ENCODE data around the gene ATP1A4.

ATP1A4 gene

GRCh38 chr1:160211046-160211790 is 59.8 kb downstream of the ATP1A4 start:
- H3K27me3 ChIP-seq (ENCODE audit: insufficient read depth, low read length) = no peaks in the 10 kb centered on the region
- no peaks in the 10 kb centered on the region for H3K9me3 ChIP-seq (ENCODE audit: insufficient read depth, low read depth, low read length)
- H3K36me3 ChIP-seq (ENCODE audit: insufficient read depth, low read depth, low read length) = peaks cover 71% of the 10 kb centered on the region
- H3K4me1 ChIP-seq (ENCODE audit: insufficient read depth, low read length) = peaks cover 31% of the 10 kb centered on the region
- H3K27ac ChIP-seq (ENCODE audit: low read length) = no peak overlapping the region
- H3K4me3 ChIP-seq (ENCODE audit: low read length) = no peak overlapping the region
- no peak overlapping the region for H3K9ac ChIP-seq (ENCODE audit: low read depth, low read length)

GRCh38 chr1:160214481-160215140 is 63.2 kb downstream of the ATP1A4 start:
- no peak overlapping the region for H3K27ac ChIP-seq (ENCODE audit: low read length)
- H3K9me3 ChIP-seq (ENCODE audit: insufficient read depth, low read depth, low read length) = no peaks in the 10 kb centered on the region
- H3K4me3 ChIP-seq (ENCODE audit: low read length) = no peak overlapping the region
- H3K4me1 ChIP-seq (ENCODE audit: insufficient read depth, low read length) = peaks cover 8% of the 10 kb centered on the region; the same call in 1 of the 2 replicates
- peaks cover 90% of the 10 kb centered on the region for H3K36me3 ChIP-seq (ENCODE audit: insufficient read depth, low read depth, low read length)
- H3K27me3 ChIP-seq (ENCODE audit: insufficient read depth, low read length) = no peaks in the 10 kb centered on the region
- H3K9ac ChIP-seq (ENCODE audit: low read depth, low read length) = no peak overlapping the region

DNA sequence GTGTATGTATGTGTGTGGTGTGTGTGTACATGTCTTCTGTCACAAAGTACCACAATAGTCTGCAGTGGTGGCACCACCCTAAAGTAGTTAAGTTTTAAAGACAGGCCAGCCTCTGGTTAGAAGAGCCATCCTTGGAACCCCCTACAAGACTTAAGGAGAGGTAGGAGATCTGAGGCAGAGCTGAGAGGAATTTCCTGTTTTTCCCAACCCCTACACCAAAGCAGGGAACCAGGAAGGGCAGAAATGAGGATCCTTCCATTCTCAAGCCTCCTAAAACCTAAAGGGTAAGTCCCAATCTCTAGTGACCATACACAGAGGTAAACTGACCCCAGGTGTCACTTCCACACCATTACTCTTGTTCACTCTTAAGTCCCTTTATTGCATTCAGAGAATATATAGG is 64.9 kb downstream of the ATP1A4 start:
- H3K4me1 ChIP-seq (ENCODE audit: insufficient read depth, low read length) = peaks cover 7% of the 10 kb centered on the region; the same call in 1 of the 2 replicates
- H3K27ac ChIP-seq (ENCODE audit: low read length) = no peak overlapping the region
- no peak overlapping the region for H3K4me3 ChIP-seq (ENCODE audit: low read length)
- H3K9me3 ChIP-seq (ENCODE audit: insufficient read depth, low read depth, low read length) = no peaks in the 10 kb centered on the region
- no peak overlapping the region for H3K9ac ChIP-seq (ENCODE audit: low read depth, low read length)
- peaks cover 100% of the 10 kb centered on the region for H3K36me3 ChIP-seq (ENCODE audit: insufficient read depth, low read depth, low read length)
- no peaks in the 10 kb centered on the region for H3K27me3 ChIP-seq (ENCODE audit: insufficient read depth, low read length)

- H3K27ac ChIP-seq (ENCODE audit: low read length) = no peak overlapping the region
- no peak overlapping the region for H3K9ac ChIP-seq (ENCODE audit: low read depth, low read length)
- H3K4me3 ChIP-seq (ENCODE audit: low read length) = no peak overlapping the region
- no peaks in the 10 kb centered on the region for H3K27me3 ChIP-seq (ENCODE audit: insufficient read depth, low read length)
- peaks cover 7% of the 10 kb centered on the region; the same call in 1 of the 2 replicates for H3K4me1 ChIP-seq (ENCODE audit: insufficient read depth, low read length)
- no peaks in the 10 kb centered on the region for H3K9me3 ChIP-seq (ENCODE audit: insufficient read depth, low read depth, low read length)
- peaks cover 100% of the 10 kb centered on the region for H3K36me3 ChIP-seq (ENCODE audit: insufficient read depth, low read depth, low read length)
Observed at GRCh38 chr1:160217481-160218051, 66.2 kb downstream of the ATP1A4 start.

DNA sequence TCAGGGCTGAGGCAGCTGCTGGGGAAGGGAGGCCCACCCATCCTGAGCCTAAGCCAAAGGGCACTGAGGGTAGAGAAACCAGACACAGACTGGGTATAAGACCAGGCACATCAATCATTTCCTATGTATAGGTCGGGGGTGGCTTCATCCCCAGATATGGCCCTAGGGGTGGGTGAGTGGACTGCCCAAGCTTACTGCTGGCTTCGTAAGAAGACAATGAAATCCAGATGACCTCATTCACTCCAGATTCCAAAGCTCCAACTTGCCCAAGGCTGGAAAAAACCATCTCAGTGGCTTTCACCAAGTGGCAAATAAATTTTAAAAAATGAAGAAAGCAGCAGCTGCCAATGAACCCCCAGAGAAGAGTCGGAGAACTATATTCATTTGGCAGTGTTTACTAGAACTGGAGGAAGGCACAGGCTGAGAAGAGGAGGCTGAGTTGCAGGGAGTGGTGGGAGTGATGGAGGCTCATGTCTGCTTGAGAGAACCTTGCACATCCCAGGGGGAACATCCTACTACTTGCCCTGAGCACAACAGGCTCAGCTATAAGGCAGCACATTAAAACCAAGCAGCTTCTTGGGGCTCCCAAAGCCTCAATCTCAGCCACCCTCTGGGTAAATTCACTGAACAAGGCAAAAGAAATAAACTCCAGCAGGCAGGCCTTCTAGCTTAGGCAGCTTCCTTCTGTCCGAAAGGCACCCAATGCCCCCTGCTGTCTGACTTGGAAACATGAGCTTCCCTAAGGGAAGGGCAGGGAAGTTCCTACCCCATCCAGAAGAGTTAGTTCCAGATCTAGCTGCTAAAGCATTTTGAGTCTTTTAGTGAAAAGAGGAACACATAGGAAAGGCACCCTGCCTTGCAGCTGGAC is 67.9 kb downstream of the ATP1A4 start:
- Histone ChIP-seq H3K9me3 (ENCODE audit: insufficient read depth, low read depth, low read length) (no peaks in the 10 kb centered on the region), H3K27ac (ENCODE audit: low read length) (no peak overlapping the region), H3K4me1 (ENCODE audit: insufficient read depth, low read length) (peaks cover 7% of the 10 kb centered on the region; the same call in 1 of the 2 replicates), H3K4me3 (ENCODE audit: low read length) (no peak overlapping the region), H3K36me3 (ENCODE audit: insufficient read depth, low read depth, low read length) (peaks cover 100% of the 10 kb centered on the region), H3K27me3 (ENCODE audit: insufficient read depth, low read length) (no peaks in the 10 kb centered on the region), H3K9ac (ENCODE audit: low read depth, low read length) (no peak overlapping the region)

- no peak overlapping the region for H3K9ac ChIP-seq (ENCODE audit: low read depth, low read length)
- no peak overlapping the region for H3K27ac ChIP-seq (ENCODE audit: low read length)
- peaks cover 7% of the 10 kb centered on the region; the same call in 1 of the 2 replicates for H3K4me1 ChIP-seq (ENCODE audit: insufficient read depth, low read length)
- H3K9me3 ChIP-seq (ENCODE audit: insufficient read depth, low read depth, low read length) = no peaks in the 10 kb centered on the region
- H3K27me3 ChIP-seq (ENCODE audit: insufficient read depth, low read length) = no peaks in the 10 kb centered on the region
- peaks cover 100% of the 10 kb centered on the region for H3K36me3 ChIP-seq (ENCODE audit: insufficient read depth, low read depth, low read length)
- no peak overlapping the region for H3K4me3 ChIP-seq (ENCODE audit: low read length)
Observed at GRCh38 chr1:160220301-160220700, 68.9 kb downstream of the ATP1A4 start.

DNA sequence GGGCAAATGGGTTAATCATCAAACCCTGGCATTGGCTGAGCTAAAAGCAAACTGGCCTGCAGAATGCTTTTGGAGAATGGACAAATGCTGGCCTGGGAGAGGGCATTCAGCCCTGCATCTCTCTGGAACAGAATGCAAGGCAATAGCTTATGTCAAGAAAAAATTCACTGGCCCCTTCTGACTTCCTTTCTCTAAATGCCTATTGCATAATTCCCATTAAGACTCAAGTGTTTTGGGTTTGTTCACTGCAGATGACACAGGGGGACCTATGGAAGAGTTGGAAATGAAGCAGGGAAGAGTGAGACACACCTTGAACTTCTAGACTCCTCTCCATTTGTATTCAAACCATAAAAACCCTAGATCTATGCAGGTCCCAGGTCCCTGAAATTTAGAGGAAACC is 69.7 kb downstream of the ATP1A4 start:
- Histone ChIP-seq H3K4me3 (ENCODE audit: low read length) (no peak overlapping the region), H3K27ac (ENCODE audit: low read length) (no peak overlapping the region), H3K9ac (ENCODE audit: low read depth, low read length) (no peak overlapping the region), H3K27me3 (ENCODE audit: insufficient read depth, low read length) (no peaks in the 10 kb centered on the region), H3K36me3 (ENCODE audit: insufficient read depth, low read depth, low read length) (peaks cover 100% of the 10 kb centered on the region), H3K4me1 (ENCODE audit: insufficient read depth, low read length) (peaks cover 7% of the 10 kb centered on the region; the same call in 1 of the 2 replicates), H3K9me3 (ENCODE audit: insufficient read depth, low read depth, low read length) (no peaks in the 10 kb centered on the region)

DNA sequence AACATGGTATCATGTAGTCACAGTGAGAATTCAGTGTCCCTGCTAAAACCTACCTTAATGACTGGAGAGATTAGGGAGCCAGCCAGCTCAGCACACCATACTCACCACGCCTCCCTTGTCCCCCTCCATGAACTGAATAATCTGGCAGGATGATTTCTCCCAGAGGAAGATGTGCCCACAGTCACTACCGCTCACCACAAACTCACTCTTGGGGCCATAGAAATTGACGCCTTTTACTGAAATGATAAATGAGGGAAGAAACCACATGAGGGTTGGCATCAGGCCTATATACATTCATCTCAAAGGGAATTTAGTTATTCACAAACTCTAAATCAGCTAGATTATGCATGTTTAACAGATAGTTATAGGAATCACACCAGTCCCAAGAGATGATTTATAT is 71.1 kb downstream of the ATP1A4 start:
- H3K9me3 ChIP-seq (ENCODE audit: insufficient read depth, low read depth, low read length) = no peaks in the 10 kb centered on the region
- H3K27ac ChIP-seq (ENCODE audit: low read length) = no peak overlapping the region
- H3K4me3 ChIP-seq (ENCODE audit: low read length) = no peak overlapping the region
- no peaks in the 10 kb centered on the region for H3K27me3 ChIP-seq (ENCODE audit: insufficient read depth, low read length)
- H3K36me3 ChIP-seq (ENCODE audit: insufficient read depth, low read depth, low read length) = peaks cover 100% of the 10 kb centered on the region
- no peak overlapping the region for H3K9ac ChIP-seq (ENCODE audit: low read depth, low read length)
- H3K4me1 ChIP-seq (ENCODE audit: insufficient read depth, low read length) = peaks cover 7% of the 10 kb centered on the region; the same call in 1 of the 2 replicates

- no peaks in the 10 kb centered on the region for H3K9me3 ChIP-seq (ENCODE audit: insufficient read depth, low read depth, low read length)
- peaks cover 99% of the 10 kb centered on the region for H3K36me3 ChIP-seq (ENCODE audit: insufficient read depth, low read depth, low read length)
- H3K9ac ChIP-seq (ENCODE audit: low read depth, low read length) = no peak overlapping the region
- H3K4me1 ChIP-seq (ENCODE audit: insufficient read depth, low read length) = peaks cover 7% of the 10 kb centered on the region; the same call in 1 of the 2 replicates
- no peak overlapping the region for H3K4me3 ChIP-seq (ENCODE audit: low read length)
- no peaks in the 10 kb centered on the region for H3K27me3 ChIP-seq (ENCODE audit: insufficient read depth, low read length)
- H3K27ac ChIP-seq (ENCODE audit: low read length) = no peak overlapping the region
Observed at GRCh38 chr1:160224606-160225005, 73.2 kb downstream of the ATP1A4 start.

DNA sequence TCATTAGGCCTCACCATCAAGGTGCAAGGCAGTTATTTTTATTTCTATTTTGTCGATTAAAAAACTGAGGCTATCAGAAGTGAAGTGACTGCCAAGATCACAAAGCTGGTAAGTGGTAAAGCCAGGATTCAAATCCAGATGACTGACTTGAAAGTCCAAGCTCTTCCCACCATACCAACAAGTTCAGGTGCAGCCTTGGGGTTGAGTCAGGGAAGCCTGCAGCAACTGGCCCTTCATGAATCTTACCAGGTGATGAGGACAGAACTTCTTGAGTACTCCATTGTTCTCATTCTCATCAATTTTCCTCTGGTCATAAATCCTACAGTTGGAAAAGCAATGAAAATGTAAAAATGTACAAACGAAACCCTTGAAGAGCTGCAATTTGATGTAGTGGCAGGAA is 73.9 kb downstream of the ATP1A4 start:
- Histone ChIP-seq H3K27me3 (ENCODE audit: insufficient read depth, low read length) (no peaks in the 10 kb centered on the region), H3K9me3 (ENCODE audit: insufficient read depth, low read depth, low read length) (no peaks in the 10 kb centered on the region), H3K4me1 (ENCODE audit: insufficient read depth, low read length) (0 out of 2 replicates have a peak, but pooled peaks cover under 1% of the 10 kb centered on the region), H3K27ac (ENCODE audit: low read length) (no peak overlapping the region), H3K9ac (ENCODE audit: low read depth, low read length) (no peak overlapping the region), H3K36me3 (ENCODE audit: insufficient read depth, low read depth, low read length) (peaks cover 99% of the 10 kb centered on the region), H3K4me3 (ENCODE audit: low read length) (no peak overlapping the region)

- Histone ChIP-seq H3K36me3 (ENCODE audit: insufficient read depth, low read depth, low read length) (peaks cover 99% of the 10 kb centered on the region), H3K27ac (ENCODE audit: low read length) (no peak overlapping the region), H3K27me3 (ENCODE audit: insufficient read depth, low read length) (no peaks in the 10 kb centered on the region), H3K9ac (ENCODE audit: low read depth, low read length) (no peak overlapping the region), H3K4me1 (ENCODE audit: insufficient read depth, low read length) (no peaks in the 10 kb centered on the region), H3K4me3 (ENCODE audit: low read length) (no peak overlapping the region), H3K9me3 (ENCODE audit: insufficient read depth, low read depth, low read length) (no peaks in the 10 kb centered on the region)
Observed at GRCh38 chr1:160226623-160227022, 75.2 kb downstream of the ATP1A4 start.
